Naive B cell (primary cell): ENCODE data around the gene CITED2. TPM values are rescaled to one million over a fixed set of nuclear protein-coding genes. Genes with fewer than 3 reads are reported as not detected.

ENCODE experiments used
- ATAC-seq, 2 donors: fragments of 150-1000 bp; cut with Tn5 transposase; 2 replicates each; pipeline ENCODE4 v1.10.0; 2021; ENCODE audit warnings: low read depth in 2 of 2, mild to moderate bottlenecking in 2 of 2, moderate library complexity in 2 of 2
- DNase-seq: peaks from one replicate; pipeline ENCODE4 v3.0.0; 2022
- H3K27ac Mint-ChIP-seq, 6 donors: one replicate each; pipeline ENCODE4 v1.8.0; 2020 to 2022; ENCODE audit warnings: mild to moderate bottlenecking in 6 of 6, mixed read lengths in 6 of 6, moderate library complexity in 5 of 6, inconsistent platforms in 2 of 6
- H3K27me3 Mint-ChIP-seq, 3 donors: one replicate each; pipeline ENCODE4 v1.8.0; 2021 to 2022; ENCODE audit warnings: mixed read lengths in 3 of 3, mild to moderate bottlenecking in 1 of 3
- H3K36me3 Mint-ChIP-seq, 2 donors: one replicate each; pipeline ENCODE4 v1.8.0; 2020 to 2022; ENCODE audit warnings: mixed read lengths in 2 of 2, inconsistent platforms in 1 of 2, mild to moderate bottlenecking in 1 of 2
- H3K4me1 Mint-ChIP-seq, 3 donors: one replicate each; pipeline ENCODE4 v1.8.0; 2020 to 2022; ENCODE audit warnings: mixed read lengths in 3 of 3, inconsistent platforms in 1 of 3, mild to moderate bottlenecking in 1 of 3, moderate library complexity in 1 of 3
- H3K4me3 Mint-ChIP-seq, 8 donors: one replicate each; pipeline ENCODE4 v1.8.0; 2020 to 2022; ENCODE audit warnings: mild to moderate bottlenecking in 8 of 8, mixed read lengths in 8 of 8, moderate library complexity in 8 of 8, inconsistent platforms in 2 of 8
- H3K9me3 Mint-ChIP-seq, 7 donors: one replicate each; pipeline ENCODE4 v1.8.0; 2020 to 2022; ENCODE audit warnings: mixed read lengths in 7 of 7, mild to moderate bottlenecking in 5 of 7, inconsistent platforms in 2 of 7, moderate library complexity in 1 of 7
- polyA plus RNA-seq, 6 donors: library from polyadenylated mRNA; unstranded; fragments of 300-500 nt; fragmentation: Illumina TruSeq; gene quantifications; one replicate each; pipeline ENCODE4 v1.2.3, GENCODE V29; 2021; ENCODE audit warnings: low read depth in 6 of 6

The CITED2 gene
- polyA plus RNA-seq, 6 donors from 2014 or later, result 6.0 to 19.3 (median 16.5) TPM

- Mint-ChIP-seq H3K36me3 (peaks cover 0 to 6% of the 10 kb centered on the region in 2 donors), H3K9me3 (no peaks in the 10 kb centered on the region), H3K4me3 (peak overlapping the region; percentile 98 to 100 (median 99)), H3K27ac (peak overlapping the region in 2 of 6 donors; percentile 5 to 93), H3K4me1 (peaks cover 10 to 20% (median 11%) of the 10 kb centered on the region in 3 donors), H3K27me3 (no peaks in the 10 kb centered on the region)
- no peak for DNase-seq
- ATAC-seq, result no peak
These were observed 2.3 kb upstream of the CITED2 start for GRCh38 chr6:139376604-139377218.

DNA sequence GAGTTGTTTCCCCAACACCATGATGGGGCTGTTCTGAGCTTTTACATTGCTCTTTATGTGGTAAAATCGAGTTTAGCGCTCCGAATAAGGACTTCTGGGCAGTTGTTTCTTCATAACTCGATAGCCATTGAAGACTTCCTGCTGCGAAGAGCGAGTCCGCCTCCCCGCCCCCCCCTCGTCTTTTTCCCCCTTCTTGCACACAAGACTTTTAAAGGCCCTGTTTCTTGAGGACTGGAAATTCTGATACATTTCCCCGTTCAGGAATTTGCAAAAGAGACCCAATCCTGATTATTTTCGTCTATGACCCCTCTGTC, 1.5 kb upstream of the CITED2 start:
- H3K9me3 Mint-ChIP-seq, result no peaks in the 10 kb centered on the region
- H3K4me1 Mint-ChIP-seq, result peaks cover 10 to 26% (median 11%) of the 10 kb centered on the region in 3 donors
- peaks cover 0 to 6% of the 10 kb centered on the region in 2 donors for H3K36me3 Mint-ChIP-seq
- peak overlapping the region; percentile 98 to 100 (median 99) for H3K4me3 Mint-ChIP-seq
- DNase-seq, result no peak
- ATAC-seq, result no peak
- peak overlapping the region in 5 of 6 donors; percentile 16 to 96 (median 87) for H3K27ac Mint-ChIP-seq
- no peaks in the 10 kb centered on the region for H3K27me3 Mint-ChIP-seq

GRCh38 chr6:139375226-139376016, 973 bp upstream of the CITED2 start:
- Mint-ChIP-seq H3K27ac (peak overlapping the region; percentile 87 to 96 (median 93)), H3K36me3 (peaks cover 0 to 6% of the 10 kb centered on the region in 2 donors), H3K4me3 (peak overlapping the region; percentile 98 to 100 (median 99)), H3K4me1 (peaks cover 10 to 29% (median 13%) of the 10 kb centered on the region in 3 donors), H3K27me3 (no peaks in the 10 kb centered on the region), H3K9me3 (no peaks in the 10 kb centered on the region)
- DNase-seq, result peak; percentile 82
- ATAC-seq, result peak; percentile 48 to 51

DNA sequence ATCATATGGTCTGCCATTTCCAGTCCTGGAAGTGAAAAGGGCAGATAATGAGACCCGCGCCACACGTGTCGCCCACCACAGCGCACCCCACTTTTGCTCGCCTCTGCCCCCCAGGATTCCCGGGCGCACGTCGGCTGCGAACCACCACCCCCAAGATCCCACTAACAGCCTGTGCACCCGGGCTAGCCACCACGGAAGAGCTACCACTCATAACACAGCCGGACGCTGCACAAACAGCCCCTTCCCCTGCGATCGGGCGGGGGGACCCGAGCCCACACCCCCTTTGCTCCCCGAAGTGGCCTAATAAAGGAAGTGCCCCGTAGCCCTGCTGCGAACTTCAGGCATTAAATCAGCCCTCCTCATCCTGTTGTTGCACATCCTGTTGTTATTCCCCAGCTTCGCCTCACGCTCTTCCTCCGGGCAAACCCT, 506 bp downstream of the CITED2 start:
- ATAC-seq, result peak; percentile 3
- Mint-ChIP-seq H3K9me3 (no peaks in the 10 kb centered on the region), H3K27ac (peak overlapping the region; percentile 93 to 99 (median 98)), H3K27me3 (no peaks in the 10 kb centered on the region), H3K4me3 (peak overlapping the region; percentile 98 to 100 (median 99)), H3K4me1 (peaks cover 17 to 38% (median 22%) of the 10 kb centered on the region in 3 donors), H3K36me3 (peaks cover 0 to 6% of the 10 kb centered on the region in 2 donors)
- no peak for DNase-seq

DNA sequence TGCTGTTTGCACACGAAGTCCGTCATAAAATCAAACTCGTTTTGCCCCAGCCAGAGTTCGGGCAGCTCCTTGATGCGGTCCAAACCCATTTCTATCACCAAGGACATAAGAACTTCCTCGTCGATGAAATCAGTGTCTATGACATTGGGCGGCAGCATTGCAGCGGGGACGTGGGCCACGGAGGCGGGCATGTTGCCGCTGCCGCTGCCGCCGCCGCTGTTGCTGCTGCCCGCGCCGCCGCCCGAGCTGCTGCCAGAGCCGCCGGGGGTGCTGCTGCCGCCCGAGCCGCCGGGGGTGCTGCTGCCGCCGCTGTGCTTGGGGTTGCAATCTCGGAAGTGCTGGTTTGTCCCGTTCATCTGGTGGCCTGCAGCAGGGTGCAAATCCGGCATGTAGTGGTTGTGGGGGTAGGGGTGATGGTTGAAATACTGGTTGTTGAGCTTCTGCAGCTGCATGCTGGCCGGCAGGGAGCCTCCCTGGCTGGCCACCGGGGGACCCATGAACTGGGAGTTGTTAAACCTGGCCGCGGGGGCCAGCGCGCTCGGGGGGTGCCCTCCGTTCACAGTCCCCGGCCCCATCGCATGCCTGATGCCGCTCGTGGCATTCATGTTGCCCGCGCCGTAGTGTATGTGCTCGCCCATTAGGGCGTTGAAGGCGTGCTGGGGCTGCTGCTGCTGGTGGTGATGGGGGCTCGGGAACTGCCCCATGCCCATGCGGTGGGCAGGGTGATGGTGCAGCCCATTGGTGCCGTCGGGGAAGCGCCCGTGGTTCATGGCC, 1.1 kb downstream of the CITED2 start:
- ATAC-seq, result peak; percentile 34 to 44
- Mint-ChIP-seq H3K27me3 (no peaks in the 10 kb centered on the region), H3K4me1 (peaks cover 17 to 38% (median 22%) of the 10 kb centered on the region in 3 donors), H3K27ac (peak overlapping the region; percentile 93 to 99 (median 98)), H3K36me3 (peaks cover 0 to 6% of the 10 kb centered on the region in 2 donors), H3K4me3 (peak overlapping the region; percentile 98 to 100 (median 99)), H3K9me3 (no peaks in the 10 kb centered on the region)
- peak; percentile 80 for DNase-seq

DNA sequence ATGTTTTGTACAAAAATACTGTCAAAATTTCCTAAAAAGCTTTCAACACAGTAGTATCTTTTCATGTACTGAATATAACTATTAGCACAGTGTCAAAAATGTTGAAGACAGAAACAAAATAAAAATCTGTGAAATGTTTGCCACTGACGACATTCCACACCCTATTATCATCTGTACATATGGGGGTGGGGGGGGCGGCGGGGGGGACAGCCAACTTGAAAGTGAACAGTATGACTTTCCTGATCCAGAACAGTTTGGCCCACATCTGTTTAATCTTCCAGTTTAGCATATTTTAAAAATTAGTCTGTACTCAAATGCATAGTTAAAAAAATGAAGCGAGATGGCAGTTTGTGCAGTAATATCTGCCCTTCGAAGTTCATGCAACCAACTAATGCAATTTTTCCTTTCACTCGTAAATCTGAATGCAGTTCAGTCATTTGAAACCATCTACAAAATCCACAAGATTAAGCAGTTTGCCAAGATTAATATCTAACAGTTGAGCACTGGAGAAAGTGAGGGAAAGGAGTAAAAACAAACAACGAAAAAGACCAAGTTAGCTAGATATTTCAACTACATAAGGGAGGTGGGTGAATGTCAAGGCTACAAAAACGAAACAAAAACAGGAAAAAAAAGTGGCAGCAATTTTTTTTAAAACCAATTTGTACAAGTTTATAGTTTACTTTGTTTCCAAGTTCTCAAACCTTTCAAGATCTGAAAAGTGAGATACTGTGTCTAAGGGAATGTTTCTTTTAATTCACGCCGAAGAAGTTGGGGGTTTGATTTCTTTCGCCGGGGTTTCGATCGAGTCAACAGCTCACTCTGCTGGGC, 1.9 kb downstream of the CITED2 start:
- Mint-ChIP-seq H3K4me1 (peaks cover 17 to 38% (median 22%) of the 10 kb centered on the region in 3 donors), H3K9me3 (no peaks in the 10 kb centered on the region)
- ATAC-seq, result no peak

GRCh38 chr6:139371421-139372203, 2.8 kb downstream of the CITED2 start:
- Mint-ChIP-seq H3K27ac (peak overlapping the region in 5 of 6 donors; percentile 5 to 93 (median 55)), H3K4me1 (peaks cover 17 to 38% (median 22%) of the 10 kb centered on the region in 3 donors), H3K36me3 (peaks cover 0 to 6% of the 10 kb centered on the region in 2 donors), H3K9me3 (no peaks in the 10 kb centered on the region), H3K27me3 (no peaks in the 10 kb centered on the region), H3K4me3 (peak overlapping the region in 7 of 8 donors; percentile 16 to 99 (median 68))
- DNase-seq (no peak), ATAC-seq (no peak)

More for the DNA sequence above, 1.9 kb downstream of the CITED2 start:
- H3K36me3 Mint-ChIP-seq, result peaks cover 0 to 6% of the 10 kb centered on the region in 2 donors
- peak overlapping the region; percentile 98 to 100 (median 99) for H3K4me3 Mint-ChIP-seq
- H3K27me3 Mint-ChIP-seq, result no peaks in the 10 kb centered on the region
- H3K27ac Mint-ChIP-seq, result peak overlapping the region; percentile 74 to 98 (median 98)
- peak; percentile 21 for DNase-seq

GRCh38 chr6:139370999-139371345, 3.5 kb downstream of the CITED2 start:
- peaks cover 0 to 6% of the 10 kb centered on the region in 2 donors for H3K36me3 Mint-ChIP-seq
- H3K9me3 Mint-ChIP-seq, result no peaks in the 10 kb centered on the region
- H3K27me3 Mint-ChIP-seq, result no peaks in the 10 kb centered on the region
- peak overlapping the region in 2 of 8 donors; percentile 5 to 99 for H3K4me3 Mint-ChIP-seq
- no peak for ATAC-seq
- peaks cover 15 to 34% (median 22%) of the 10 kb centered on the region in 3 donors for H3K4me1 Mint-ChIP-seq
- DNase-seq, result no peak
- no peak overlapping the region for H3K27ac Mint-ChIP-seq

- Mint-ChIP-seq H3K36me3 (peaks cover 0 to 6% of the 10 kb centered on the region in 2 donors), H3K9me3 (no peaks in the 10 kb centered on the region), H3K4me3 (peak overlapping the region in 2 of 8 donors; percentile 39 to 99), H3K27ac (no peak overlapping the region), H3K4me1 (peaks cover 14 to 29% (median 19%) of the 10 kb centered on the region in 3 donors), H3K27me3 (no peaks in the 10 kb centered on the region)
- no peak for ATAC-seq
- no peak for DNase-seq
These were observed 4.0 kb downstream of the CITED2 start for GRCh38 chr6:139370283-139370998.

- no peak for ATAC-seq
- peak overlapping the region in 1 of 8 donors; percentile 99 for H3K4me3 Mint-ChIP-seq
- no peak overlapping the region for H3K27ac Mint-ChIP-seq
- peaks cover 0 to 6% of the 10 kb centered on the region in 2 donors for H3K36me3 Mint-ChIP-seq
- peaks cover 14 to 28% (median 16%) of the 10 kb centered on the region in 3 donors for H3K4me1 Mint-ChIP-seq
- no peaks in the 10 kb centered on the region for H3K27me3 Mint-ChIP-seq
- DNase-seq, result peak; percentile 36
- no peaks in the 10 kb centered on the region for H3K9me3 Mint-ChIP-seq
These were observed 4.7 kb downstream of the CITED2 start for GRCh38 chr6:139369568-139370282.

DNA sequence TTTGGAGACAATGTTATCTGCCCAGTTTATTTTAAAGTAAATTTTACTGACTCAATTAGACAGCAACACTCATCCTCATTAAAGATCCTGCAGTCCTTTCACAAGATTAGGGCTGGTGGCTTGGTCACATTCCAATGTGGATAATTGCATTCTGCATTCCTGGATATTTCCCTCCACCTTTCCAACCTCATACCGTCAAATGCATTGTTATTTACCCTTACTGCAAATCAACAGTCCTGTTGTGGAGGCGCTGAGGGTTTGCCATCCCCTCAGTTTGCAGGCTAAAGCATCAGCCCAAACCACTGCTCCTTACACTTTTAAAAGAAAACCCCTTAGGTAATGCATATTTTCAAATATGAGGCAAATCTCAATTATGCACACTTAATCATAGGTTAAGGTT, 5.4 kb downstream of the CITED2 start:
- peaks cover 11 to 31% (median 19%) of the 10 kb centered on the region in 3 donors for H3K4me1 Mint-ChIP-seq

More for the DNA sequence above, 5.4 kb downstream of the CITED2 start:
- H3K4me3 Mint-ChIP-seq, result no peak overlapping the region
- no peaks in the 10 kb centered on the region for H3K27me3 Mint-ChIP-seq
- ATAC-seq (no peak), DNase-seq (no peak)
- no peaks in the 10 kb centered on the region for H3K9me3 Mint-ChIP-seq
- H3K36me3 Mint-ChIP-seq, result peaks cover 0 to 2% of the 10 kb centered on the region in 2 donors
- H3K27ac Mint-ChIP-seq, result no peak overlapping the region
